ENCODE data around the gene C11orf68. TPM values are rescaled to one million over a fixed set of nuclear protein-coding genes. Genes with fewer than 3 reads are reported as not detected.

The C11orf68 gene
- total and polyA plus RNA-seq, 9 of the 15 experiments (the other 6 are each of a cell fraction or from before 2014, with no cell fraction given) = 3.6 to 35.9 (median 12.8) TPM

GRCh38 chr11:65919141-65919572, 295 bp upstream of the C11orf68 start, which contains the start of gene DRAP1 (continued):
- TF ChIP-seq ETV1 (tag; conservative IDR thresholded peaks at IDR 0.05; ENCODE audit: low read depth) (no peak), ZKSCAN8 (CRISPR knock-in tag; IDR thresholded peaks at IDR 0.05) (no peak), OTX1 (CRISPR knock-in tag; IDR thresholded peaks at IDR 0.05) (no peak), RBFOX2 (IDR thresholded peaks at IDR 0.05; ENCODE audit: low read depth, low read length) (peak; percentile 57), GABPA (tag; conservative IDR thresholded peaks at IDR 0.05; ENCODE audit: low read depth) (peak; percentile 75), CREB1 (IDR thresholded peaks at IDR 0.05) (peak; percentile 76; the same call in 1 of the 2 replicates), CREB1 (CRISPR knock-in tag; IDR thresholded peaks at IDR 0.05) (peak; percentile 89), TBL1XR1 (IDR thresholded peaks at IDR 0.05; ENCODE audit: low read length in 2 of 2) (peak; percentile 54 to 70; a peak in 2 of 4 replicates), GATAD2A (IDR thresholded peaks at IDR 0.05) (no peak), ZEB2 (IDR thresholded peaks at IDR 0.05) (no peak), RFX5 (IDR thresholded peaks at IDR 0.05; ENCODE audit: low read depth, low read length) (no peak), NONO (IDR thresholded peaks at IDR 0.05; ENCODE audit: low read depth in 2 of 2, low read length in 1 of 2) (peak in 1 of 2 experiments; percentile 96; a peak in 3 of 4 replicates), MAFG (tag; conservative IDR thresholded peaks at IDR 0.05) (no peak), ZBTB33 (CRISPR knock-in tag; IDR thresholded peaks at IDR 0.05) (peak; percentile 90), CREM (IDR thresholded peaks at IDR 0.05; ENCODE audit: low read depth) (peak; percentile 91), VEZF1 (CRISPR knock-in tag; IDR thresholded peaks at IDR 0.05) (peak; percentile 94), TAF15 (IDR thresholded peaks at IDR 0.05; ENCODE audit: low read depth, low read length) (no peak), SP2 (IDR thresholded peaks at IDR 0.05; ENCODE audit: extremely low read depth, low read depth, low read length, poor library complexity, severe bottlenecking) (peak; percentile 39), NFE2 (IDR thresholded peaks at IDR 0.05; ENCODE audit: low read depth) (peak; percentile 40; the same call in 1 of the 2 replicates)
- TF ChIP-seq, protein P1, sequence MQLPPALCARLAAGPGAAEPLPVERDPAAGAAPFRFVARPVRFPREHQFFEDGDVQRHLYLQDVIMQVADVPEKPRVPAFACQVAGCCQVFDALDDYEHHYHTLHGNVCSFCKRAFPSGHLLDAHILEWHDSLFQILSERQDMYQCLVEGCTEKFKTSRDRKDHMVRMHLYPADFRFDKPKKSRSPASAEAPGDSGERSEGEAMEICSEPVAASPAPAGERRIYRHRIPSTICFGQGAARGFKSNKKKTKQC (CRISPR knock-in tag; IDR thresholded peaks at IDR 0.05) = peak; percentile 74; the same call in 1 of the 2 replicates
- TF ChIP-seq, protein P2, sequence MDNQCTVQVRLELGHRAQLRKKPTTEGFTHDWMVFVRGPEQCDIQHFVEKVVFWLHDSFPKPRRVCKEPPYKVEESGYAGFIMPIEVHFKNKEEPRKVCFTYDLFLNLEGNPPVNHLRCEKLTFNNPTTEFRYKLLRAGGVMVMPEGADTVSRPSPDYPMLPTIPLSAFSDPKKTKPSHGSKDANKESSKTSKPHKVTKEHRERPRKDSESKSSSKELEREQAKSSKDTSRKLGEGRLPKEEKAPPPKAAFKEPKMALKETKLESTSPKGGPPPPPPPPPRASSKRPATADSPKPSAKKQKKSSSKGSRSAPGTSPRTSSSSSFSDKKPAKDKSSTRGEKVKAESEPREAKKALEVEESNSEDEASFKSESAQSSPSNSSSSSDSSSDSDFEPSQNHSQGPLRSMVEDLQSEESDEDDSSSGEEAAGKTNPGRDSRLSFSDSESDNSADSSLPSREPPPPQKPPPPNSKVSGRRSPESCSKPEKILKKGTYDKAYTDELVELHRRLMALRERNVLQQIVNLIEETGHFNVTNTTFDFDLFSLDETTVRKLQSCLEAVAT (IDR thresholded peaks at IDR 0.05) = peak; percentile 46 to 99; a peak in 2 of 4 replicates
- TF ChIP-seq, protein P3, sequence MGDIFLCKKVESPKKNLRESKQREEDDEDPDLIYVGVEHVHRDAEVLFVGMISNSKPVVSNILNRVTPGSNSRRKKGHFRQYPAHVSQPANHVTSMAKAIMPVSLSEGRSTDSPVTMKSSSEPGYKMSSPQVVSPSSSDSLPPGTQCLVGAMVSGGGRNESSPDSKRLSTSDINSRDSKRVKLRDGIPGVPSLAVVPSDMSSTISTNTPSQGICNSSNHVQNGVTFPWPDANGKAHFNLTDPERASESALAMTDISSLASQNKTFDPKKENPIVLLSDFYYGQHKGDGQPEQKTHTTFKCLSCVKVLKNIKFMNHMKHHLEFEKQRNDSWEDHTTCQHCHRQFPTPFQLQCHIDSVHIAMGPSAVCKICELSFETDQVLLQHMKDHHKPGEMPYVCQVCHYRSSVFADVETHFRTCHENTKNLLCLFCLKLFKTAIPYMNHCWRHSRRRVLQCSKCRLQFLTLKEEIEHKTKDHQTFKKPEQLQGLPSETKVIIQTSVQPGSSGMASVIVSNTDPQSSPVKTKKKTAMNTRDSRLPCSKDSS (IDR thresholded peaks at IDR 0.05; ENCODE audit: low read depth, partially characterized antibody) = no peak
